Mucosa of descending colon (tissue), 3 donors: ENCODE measurements around the gene SLC43A2. TPM values are rescaled to one million over a fixed set of nuclear protein-coding genes. Genes with fewer than 3 reads are reported as not detected.

Experiments used
- ATAC-seq: fragments of 200-7000 bp; cut with Tn5 transposase; one replicate; pipeline ENCODE4 v1.9.1; 2020; ENCODE audit warnings: mild to moderate bottlenecking, moderate library complexity
- DNase-seq, 3 donors: peaks; one replicate each; pipeline ENCODE4 v3.0.0-alpha.2; 2020
- H3K36me3 ChIP-seq: fragments of 200-600 bp; one replicate; pipeline ENCODE4 v1.8.0; 2021; ENCODE audit warnings: low read depth, mild to moderate bottlenecking
- H3K4me1 ChIP-seq: fragments of 200-600 bp; one replicate; pipeline ENCODE4 v1.8.0; 2021; ENCODE audit warnings: low read depth, mild to moderate bottlenecking
- H3K4me3 ChIP-seq: fragments of 200-600 bp; one replicate; pipeline ENCODE4 v1.8.0; 2021; ENCODE audit warnings: mild to moderate bottlenecking
- H3K9me3 ChIP-seq: fragments of 200-600 bp; one replicate; pipeline ENCODE4 v1.8.0; 2021; ENCODE audit warnings: mild to moderate bottlenecking
- CTCF ChIP-seq: fragments of 200-600 bp; IDR thresholded peaks from one replicate; pipeline ENCODE4 v1.8.0; 2022; ENCODE audit warnings: antibody characterized with exemption, mild to moderate bottlenecking
- intact Hi-C, 2 donors: fragments of 100-400 bp; cut with DNase I in 1 of 2; cut with micrococcal nuclease in 1 of 2; formaldehyde crosslinking; loops; one replicate each; pipeline versions ENCODE4 v1.11.0 to v1.11.1; 2022; cut with DNase I, micrococcal nuclease
- total RNA-seq, 3 donors: library from RNA; stranded (reverse); fragmentation: NEBNext Ultra II Directional in 2 of 3; extraction: Animal tissue kit (Norgen Biotek cat#: 25700) in 2 of 3; gene quantifications; one replicate each; pipeline versions ENCODE4 v1.2.1 to v1.2.4, GENCODE V29; 2021 to 2023
- donor health status: DM: no; HTN: no; CAD: no; lungs with moderate emphysema.
- donor health status: DM: no; HTN: no; CAD: no.
- donor health status: DM: no; HTN: yes; CAD: no.

Gene SLC43A2
- total RNA-seq, 3 donors from 2014 or later = 12.7 to 30.8 (median 23.7) TPM

GRCh38 chr17:1648963-1649843 is 20.6 kb upstream of the SLC43A2 start:
- Histone ChIP-seq H3K4me1 (peaks cover 37% of the 10 kb centered on the region), H3K4me3 (peak overlapping the region; percentile 93), H3K36me3 (peaks cover 17% of the 10 kb centered on the region), H3K9me3 (no peaks in the 10 kb centered on the region)
- intact Hi-C loops = no loop called here
- peak; percentile 75 for ATAC-seq
- peak; percentile 88 for TF ChIP-seq CTCF
- DNase-seq = peak; percentile 96 to 97 (median 97)

GRCh38 chr17:1648173-1648962 is 19.7 kb upstream of the SLC43A2 start:
- no peaks in the 10 kb centered on the region for H3K9me3 ChIP-seq
- DNase-seq = peak in 2 of 3 donors; percentile 61 to 85
- no peak for TF ChIP-seq CTCF
- no peak overlapping the region for H3K4me3 ChIP-seq
- H3K36me3 ChIP-seq = peaks cover 9% of the 10 kb centered on the region
- H3K4me1 ChIP-seq = peaks cover 42% of the 10 kb centered on the region
- intact Hi-C loops = no loop called here
- no peak for ATAC-seq

GRCh38 chr17:1647802-1648171 is 19.2 kb upstream of the SLC43A2 start:
- H3K9me3 ChIP-seq = no peaks in the 10 kb centered on the region
- ATAC-seq (no peak), DNase-seq (peak in 1 of 3 donors; percentile 61)
- intact Hi-C loops = no loop called here
- H3K4me1 ChIP-seq = peaks cover 42% of the 10 kb centered on the region
- H3K36me3 ChIP-seq = peaks cover 7% of the 10 kb centered on the region
- H3K4me3 ChIP-seq = no peak overlapping the region
- TF ChIP-seq CTCF = no peak

GRCh38 chr17:1646199-1646875 is 17.7 kb upstream of the SLC43A2 start:
- Histone ChIP-seq H3K4me3 (no peak overlapping the region), H3K4me1 (peaks cover 40% of the 10 kb centered on the region), H3K36me3 (peaks cover 5% of the 10 kb centered on the region), H3K9me3 (no peaks in the 10 kb centered on the region)
- ATAC-seq (no peak), DNase-seq (peak in 1 of 3 donors; percentile 53)
- intact Hi-C loops = no loop called here
- no peak for TF ChIP-seq CTCF
